Measurements from ENCODE around the gene DOCK4.

DOCK4 gene

GRCh38 chr7:112103246-112103645 is 103.0 kb downstream of the DOCK4 start:
- DNase-seq, result no peak

GRCh38 chr7:112101201-112101846 is 104.9 kb downstream of the DOCK4 start:
- DNase-seq, result no peak

- DNase-seq, result no peak
Measured at GRCh38 chr7:112097524-112097923, 108.7 kb downstream of the DOCK4 start.

- no peak for DNase-seq
Measured at GRCh38 chr7:112093409-112093808, 112.8 kb downstream of the DOCK4 start.

- no peak for DNase-seq
Measured at GRCh38 chr7:112092709-112093395, 113.3 kb downstream of the DOCK4 start.

- DNase-seq, result no peak
Measured at GRCh38 chr7:112092306-112092705, 113.9 kb downstream of the DOCK4 start.

GRCh38 chr7:112091768-112092167 is 114.4 kb downstream of the DOCK4 start:
- DNase-seq, result no peak

- no peak for DNase-seq
Measured at GRCh38 chr7:112089551-112089950, 116.6 kb downstream of the DOCK4 start.

- DNase-seq, result no peak
Measured at GRCh38 chr7:112088484-112089016, 117.6 kb downstream of the DOCK4 start.

GRCh38 chr7:112086496-112087254 is 119.5 kb downstream of the DOCK4 start:
- DNase-seq, result no peak

- DNase-seq, result no peak
Measured at GRCh38 chr7:112084520-112084971, 121.7 kb downstream of the DOCK4 start.

- no peak for DNase-seq
Measured at GRCh38 chr7:112083776-112084355, 122.3 kb downstream of the DOCK4 start.

- DNase-seq, result no peak
Measured at GRCh38 chr7:112082306-112082705, 123.9 kb downstream of the DOCK4 start.

- no peak for DNase-seq
Measured at GRCh38 chr7:112081778-112082177, 124.4 kb downstream of the DOCK4 start.

- no peak for DNase-seq
Measured at GRCh38 chr7:112080978-112081377, 125.2 kb downstream of the DOCK4 start.

- DNase-seq, result no peak
Measured at GRCh38 chr7:112080441-112080840, 125.8 kb downstream of the DOCK4 start.

GRCh38 chr7:112079673-112080072 is 126.5 kb downstream of the DOCK4 start:
- no peak for DNase-seq

- no peak for DNase-seq
Measured at GRCh38 chr7:112079122-112079521, 127.1 kb downstream of the DOCK4 start.

- no peak for DNase-seq
Measured at GRCh38 chr7:112076324-112076723, 129.9 kb downstream of the DOCK4 start.

GRCh38 chr7:112074464-112074863 is 131.7 kb downstream of the DOCK4 start:
- no peak for DNase-seq

GRCh38 chr7:112073530-112073929 is 132.7 kb downstream of the DOCK4 start:
- no peak for DNase-seq

- DNase-seq, result no peak
Measured at GRCh38 chr7:112072541-112073245, 133.5 kb downstream of the DOCK4 start.

GRCh38 chr7:112071856-112072255 is 134.3 kb downstream of the DOCK4 start:
- no peak for DNase-seq
